ENCODE measurements around the gene AATF. TPM values are rescaled to one million over a fixed set of nuclear protein-coding genes. Genes with fewer than 3 reads are reported as not detected.

The AATF gene
- total and polyA plus RNA-seq, 9 of the 15 experiments (the other 6 are each of a cell fraction or from before 2014, with no cell fraction given) = 34.5 to 133 (median 90.1) TPM

DNA sequence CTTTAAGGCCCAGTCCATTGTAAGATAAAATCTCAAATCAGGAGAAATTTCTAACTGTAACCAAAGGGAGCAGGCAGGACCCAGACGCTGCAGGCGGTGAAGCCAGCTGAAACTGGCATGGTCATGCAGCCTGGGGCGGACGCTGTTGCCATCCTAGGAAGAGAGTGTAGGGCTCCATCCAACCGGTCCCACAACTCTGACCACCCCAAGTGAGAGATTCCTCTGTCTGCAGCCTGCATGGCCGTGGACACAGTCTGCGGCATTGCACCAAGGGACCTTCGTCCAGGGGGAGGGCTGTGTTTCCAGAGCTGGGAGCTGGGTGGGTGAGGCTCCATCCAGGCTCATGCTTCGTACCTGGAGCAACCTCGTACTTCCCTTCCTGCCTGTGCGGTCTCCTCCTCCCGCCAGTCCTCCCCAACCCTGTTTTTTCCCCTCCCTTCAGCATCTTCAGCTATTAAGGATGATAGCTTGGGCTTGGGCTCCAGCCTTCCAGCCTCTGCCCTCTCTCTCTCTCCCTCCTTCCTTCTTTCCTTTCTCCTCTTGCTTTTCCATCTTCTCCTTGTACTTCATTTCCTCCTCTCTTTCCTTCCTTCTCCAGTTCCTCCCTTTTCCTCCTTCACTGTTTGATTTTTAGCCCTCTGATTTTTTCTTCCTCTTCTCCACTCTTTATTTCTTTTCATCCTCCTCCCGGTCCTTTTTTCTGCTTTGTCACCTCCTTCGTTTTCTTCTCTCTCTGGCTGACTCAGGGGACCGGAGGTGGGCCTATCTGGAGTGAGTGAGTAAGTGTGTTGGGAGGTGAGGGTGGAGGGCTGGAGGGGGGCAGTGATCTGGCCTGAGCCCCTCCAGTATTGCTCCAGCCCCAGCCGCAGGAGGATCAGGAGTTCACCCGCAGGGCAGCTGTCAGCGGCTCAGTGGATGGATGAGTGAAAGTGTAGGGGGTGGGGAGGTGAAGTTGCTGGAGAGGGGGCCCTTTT lies 28.4 kb upstream of the AATF start (continued):
- TF ChIP-seq, protein P1, sequence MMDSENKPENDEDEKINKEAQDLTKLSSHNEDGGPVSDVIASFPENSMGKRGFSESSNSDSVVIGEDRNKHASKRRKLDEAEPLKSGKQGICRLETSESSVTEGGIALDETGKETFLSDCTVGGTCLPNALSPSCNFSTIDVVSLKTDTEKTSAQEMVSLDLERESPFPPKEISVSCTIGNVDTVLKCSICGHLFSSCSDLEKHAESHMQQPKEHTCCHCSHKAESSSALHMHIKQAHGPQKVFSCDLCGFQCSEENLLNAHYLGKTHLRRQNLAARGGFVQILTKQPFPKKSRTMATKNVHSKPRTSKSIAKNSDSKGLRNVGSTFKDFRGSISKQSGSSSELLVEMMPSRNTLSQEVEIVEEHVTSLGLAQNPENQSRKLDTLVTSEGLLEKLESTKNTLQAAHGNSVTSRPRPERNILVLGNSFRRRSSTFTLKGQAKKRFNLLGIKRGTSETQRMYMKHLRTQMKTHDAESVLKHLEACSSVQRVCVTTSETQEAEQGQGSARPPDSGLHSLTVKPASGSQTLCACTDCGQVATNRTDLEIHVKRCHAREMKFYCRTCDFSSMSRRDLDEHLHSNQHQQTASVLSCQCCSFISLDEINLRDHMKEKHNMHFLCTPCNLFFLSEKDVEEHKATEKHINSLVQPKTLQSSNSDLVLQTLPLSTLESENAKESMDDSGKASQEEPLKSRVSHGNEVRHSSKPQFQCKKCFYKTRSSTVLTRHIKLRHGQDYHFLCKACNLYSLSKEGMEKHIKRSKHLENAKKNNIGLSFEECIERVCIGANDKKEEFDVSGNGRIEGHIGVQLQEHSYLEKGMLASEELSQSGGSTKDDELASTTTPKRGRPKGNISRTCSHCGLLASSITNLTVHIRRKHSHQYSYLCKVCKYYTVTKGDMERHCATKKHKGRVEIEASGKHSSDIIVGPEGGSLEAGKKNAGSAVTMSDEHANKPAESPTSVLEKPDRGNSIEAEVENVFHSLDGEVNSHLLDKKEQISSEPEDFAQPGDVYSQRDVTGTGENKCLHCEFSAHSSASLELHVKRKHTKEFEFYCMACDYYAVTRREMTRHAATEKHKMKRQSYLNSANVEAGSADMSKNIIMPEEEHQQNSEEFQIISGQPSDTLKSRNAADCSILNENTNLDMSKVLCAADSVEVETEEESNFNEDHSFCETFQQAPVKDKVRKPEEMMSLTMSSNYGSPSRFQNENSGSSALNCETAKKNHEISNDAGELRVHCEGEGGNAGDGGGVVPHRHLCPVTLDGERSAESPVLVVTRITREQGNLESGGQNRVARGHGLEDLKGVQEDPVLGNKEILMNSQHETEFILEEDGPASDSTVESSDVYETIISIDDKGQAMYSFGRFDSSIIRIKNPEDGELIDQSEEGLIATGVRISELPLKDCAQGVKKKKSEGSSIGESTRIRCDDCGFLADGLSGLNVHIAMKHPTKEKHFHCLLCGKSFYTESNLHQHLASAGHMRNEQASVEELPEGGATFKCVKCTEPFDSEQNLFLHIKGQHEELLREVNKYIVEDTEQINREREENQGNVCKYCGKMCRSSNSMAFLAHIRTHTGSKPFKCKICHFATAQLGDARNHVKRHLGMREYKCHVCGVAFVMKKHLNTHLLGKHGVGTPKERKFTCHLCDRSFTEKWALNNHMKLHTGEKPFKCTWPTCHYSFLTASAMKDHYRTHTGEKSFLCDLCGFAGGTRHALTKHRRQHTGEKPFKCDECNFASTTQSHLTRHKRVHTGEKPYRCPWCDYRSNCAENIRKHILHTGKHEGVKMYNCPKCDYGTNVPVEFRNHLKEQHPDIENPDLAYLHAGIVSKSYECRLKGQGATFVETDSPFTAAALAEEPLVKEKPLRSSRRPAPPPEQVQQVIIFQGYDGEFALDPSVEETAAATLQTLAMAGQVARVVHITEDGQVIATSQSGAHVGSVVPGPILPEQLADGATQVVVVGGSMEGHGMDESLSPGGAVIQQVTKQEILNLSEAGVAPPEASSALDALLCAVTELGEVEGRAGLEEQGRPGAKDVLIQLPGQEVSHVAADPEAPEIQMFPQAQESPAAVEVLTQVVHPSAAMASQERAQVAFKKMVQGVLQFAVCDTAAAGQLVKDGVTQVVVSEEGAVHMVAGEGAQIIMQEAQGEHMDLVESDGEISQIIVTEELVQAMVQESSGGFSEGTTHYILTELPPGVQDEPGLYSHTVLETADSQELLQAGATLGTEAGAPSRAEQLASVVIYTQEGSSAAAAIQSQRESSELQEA (IDR thresholded peaks at IDR 0.05; ENCODE audit: low read depth) = peak; percentile 29; the same call in 1 of the 2 replicates
- peak; percentile 93 for TF ChIP-seq ZBTB7A (IDR thresholded peaks at IDR 0.05; ENCODE audit: borderline replicate concordance, control insufficient read depth, low read depth, low read length)
- TF ChIP-seq, protein P2, sequence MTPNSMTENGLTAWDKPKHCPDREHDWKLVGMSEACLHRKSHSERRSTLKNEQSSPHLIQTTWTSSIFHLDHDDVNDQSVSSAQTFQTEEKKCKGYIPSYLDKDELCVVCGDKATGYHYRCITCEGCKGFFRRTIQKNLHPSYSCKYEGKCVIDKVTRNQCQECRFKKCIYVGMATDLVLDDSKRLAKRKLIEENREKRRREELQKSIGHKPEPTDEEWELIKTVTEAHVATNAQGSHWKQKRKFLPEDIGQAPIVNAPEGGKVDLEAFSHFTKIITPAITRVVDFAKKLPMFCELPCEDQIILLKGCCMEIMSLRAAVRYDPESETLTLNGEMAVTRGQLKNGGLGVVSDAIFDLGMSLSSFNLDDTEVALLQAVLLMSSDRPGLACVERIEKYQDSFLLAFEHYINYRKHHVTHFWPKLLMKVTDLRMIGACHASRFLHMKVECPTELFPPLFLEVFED (CRISPR knock-in tag; conservative IDR thresholded peaks at IDR 0.05) = peak; percentile 59; the same call in 1 of the 2 replicates
